Stimulated activated CD4-positive, alpha-beta T cell treated with anti-CD3 and anti-CD28 coated beads, Interleukin-12 subunit alpha, Interleukin-12 subunit beta, amount 100 ng/mL, for 4 hours (primary cell): ENCODE measurements around the gene ARID3B.
"Not testable (repeated sequence)": the region's sequence is repeated elsewhere in the genome, so short reads cannot be mapped to it uniquely, and the experiment has no call there.

ENCODE experiments used
- DNase-seq: peaks from one replicate; pipeline ENCODE4 v3.0.0-alpha.2; 2020

ARID3B gene

GRCh38 chr15:74625693-74626092 lies 84.7 kb downstream of the ARID3B start:
- DNase-seq: no peak

DNA sequence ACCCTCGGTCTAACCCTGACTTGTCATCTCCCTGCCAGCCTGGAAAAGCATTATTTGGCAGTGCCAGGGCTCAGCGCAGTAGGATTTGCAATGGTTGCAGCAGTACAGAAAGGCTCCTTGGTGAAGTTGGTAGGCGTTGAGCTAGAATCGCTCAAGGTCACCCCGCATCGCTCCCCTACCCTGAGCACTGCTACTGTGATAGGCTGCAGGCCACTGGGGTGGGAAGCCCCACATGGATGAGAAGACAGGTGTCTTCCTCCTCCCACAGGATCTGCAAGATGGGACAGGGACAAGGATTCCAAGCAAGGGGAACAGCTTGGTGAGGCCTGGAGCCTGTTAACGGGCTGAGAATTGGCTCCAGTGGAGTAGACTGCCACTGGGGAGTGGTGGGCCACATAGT lies 85.3 kb downstream of the ARID3B start:
- DNase-seq: no peak

DNA sequence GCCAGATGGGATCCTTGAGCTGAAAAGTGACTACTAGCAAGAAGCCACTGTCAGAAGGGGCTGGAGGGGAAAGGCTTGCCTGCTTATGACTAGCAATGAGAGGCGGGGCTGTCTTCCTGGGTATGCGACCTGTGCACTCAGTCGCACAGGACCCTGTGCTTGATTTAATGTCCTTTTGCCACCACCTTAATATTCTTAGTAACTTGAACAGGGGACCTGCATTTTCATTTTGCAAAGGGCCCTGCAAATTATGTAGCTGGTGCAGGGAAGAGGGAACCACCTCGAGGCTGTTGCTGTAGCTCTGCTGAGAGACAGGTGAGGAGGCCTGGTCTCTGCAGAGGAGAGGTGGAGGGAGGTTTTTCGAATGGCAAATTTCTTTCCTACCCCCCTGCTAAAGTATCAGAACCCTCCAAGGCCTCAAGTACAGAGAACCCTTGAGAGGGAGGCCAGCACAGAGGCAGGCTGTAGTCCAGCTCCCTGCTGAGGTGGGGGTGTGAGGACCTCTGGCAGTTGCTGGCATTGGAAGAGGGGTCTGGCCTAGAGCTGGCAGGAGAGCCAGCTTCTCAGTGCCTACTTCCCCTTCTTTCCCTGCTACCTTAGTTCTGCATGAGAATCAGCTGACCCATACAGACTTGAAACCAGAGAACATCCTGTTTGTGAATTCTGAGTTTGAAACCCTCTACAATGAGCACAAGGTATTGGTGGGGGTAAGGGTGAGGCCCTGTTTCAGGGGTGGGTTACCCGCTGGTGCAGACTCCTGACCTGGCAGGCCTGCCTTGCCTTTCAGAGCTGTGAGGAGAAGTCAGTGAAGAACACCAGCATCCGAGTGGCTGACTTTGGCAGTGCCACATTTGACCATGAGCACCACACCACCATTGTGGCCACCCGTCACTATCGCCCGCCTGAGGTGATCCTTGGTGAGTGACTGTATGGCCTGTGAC lies 86.0 kb downstream of the ARID3B start:
- DNase-seq: no peak

- DNase-seq: no peak
Measured at GRCh38 chr15:74627766-74628165, 86.7 kb downstream of the ARID3B start.

DNA sequence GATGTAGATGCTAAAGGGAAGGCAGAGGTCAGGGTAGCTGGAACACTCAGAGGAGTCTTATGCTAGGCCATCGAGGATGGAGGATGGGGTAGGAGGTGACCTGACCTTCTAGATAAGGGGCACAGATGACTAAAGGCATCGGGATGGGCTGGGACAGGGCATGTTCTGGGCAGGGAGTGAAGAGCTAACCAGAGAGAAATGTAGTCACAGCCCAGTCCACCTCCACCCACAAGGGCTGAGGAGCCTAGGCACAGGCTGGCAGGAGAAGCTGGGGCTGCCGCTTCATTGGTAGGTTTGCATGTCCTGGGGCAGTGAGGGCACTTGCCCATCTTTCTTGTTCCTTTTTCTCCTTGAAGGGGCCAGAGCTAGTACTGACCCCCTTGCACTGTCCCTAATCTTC lies 87.2 kb downstream of the ARID3B start:
- no peak for DNase-seq

- no peak for DNase-seq
Measured at GRCh38 chr15:74628949-74629348, 87.9 kb downstream of the ARID3B start.

DNA sequence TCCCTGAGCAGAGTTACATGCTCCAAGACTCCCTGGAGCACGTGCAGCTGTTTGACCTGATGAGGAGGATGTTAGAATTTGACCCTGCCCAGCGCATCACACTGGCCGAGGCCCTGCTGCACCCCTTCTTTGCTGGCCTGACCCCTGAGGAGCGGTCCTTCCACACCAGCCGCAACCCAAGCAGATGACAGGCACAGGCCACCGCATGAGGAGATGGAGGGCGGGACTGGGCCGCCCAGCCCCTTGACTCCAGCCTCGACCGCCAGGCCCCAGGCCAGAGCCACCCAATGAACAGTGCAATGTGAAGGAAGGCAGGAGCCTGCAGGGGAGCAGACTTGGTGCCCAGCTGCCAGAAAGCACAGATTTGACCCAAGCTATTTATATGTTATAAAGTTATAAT lies 88.7 kb downstream of the ARID3B start:
- DNase-seq: not testable (repeated sequence)

- no peak for DNase-seq
Measured at GRCh38 chr15:74630284-74631086, 89.5 kb downstream of the ARID3B start.

GRCh38 chr15:74631087-74631385 lies 90.0 kb downstream of the ARID3B start:
- DNase-seq: no peak

DNA sequence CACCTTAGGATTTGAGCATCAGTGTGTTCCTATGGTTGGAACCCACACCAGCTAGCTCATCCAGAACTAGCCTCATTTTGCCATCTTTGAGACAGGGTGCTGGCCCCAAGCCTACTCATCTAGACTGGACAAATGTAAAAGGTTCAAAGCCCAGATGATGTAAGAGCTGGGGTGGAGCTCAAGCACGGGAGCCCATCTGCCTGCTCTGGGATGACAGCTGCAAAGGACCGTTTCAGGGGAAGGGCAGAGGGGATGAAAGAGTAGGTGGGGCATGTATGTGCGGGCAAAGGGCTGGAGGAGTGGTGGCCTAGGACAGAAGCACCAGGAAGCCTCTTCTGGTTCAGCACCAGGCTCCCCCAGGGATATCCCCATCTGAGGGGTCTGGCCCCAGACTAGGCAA lies 90.4 kb downstream of the ARID3B start:
- DNase-seq: no peak

GRCh38 chr15:74631935-74632560 lies 91.0 kb downstream of the ARID3B start:
- DNase-seq: peak; percentile 65

DNA sequence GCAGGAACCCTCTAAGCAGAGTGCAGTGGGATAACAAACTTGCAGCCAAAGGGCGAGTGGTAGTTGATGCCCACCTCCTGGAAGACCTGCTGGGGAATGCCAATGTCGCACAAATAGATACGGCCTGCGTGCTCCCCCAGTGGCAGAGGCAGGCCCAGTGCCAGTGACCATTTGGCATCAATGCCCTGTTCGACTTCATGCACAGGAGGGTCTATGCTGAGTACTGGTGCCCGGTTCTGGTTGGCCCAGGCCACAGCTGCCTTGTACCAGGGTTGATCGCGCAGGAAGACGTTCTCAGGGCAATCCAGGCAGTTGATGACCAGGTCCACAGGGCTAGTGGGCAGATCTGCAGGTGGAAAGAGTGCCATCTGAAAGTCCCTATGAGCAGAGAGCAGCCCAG lies 91.6 kb downstream of the ARID3B start:
- DNase-seq: no peak

DNA sequence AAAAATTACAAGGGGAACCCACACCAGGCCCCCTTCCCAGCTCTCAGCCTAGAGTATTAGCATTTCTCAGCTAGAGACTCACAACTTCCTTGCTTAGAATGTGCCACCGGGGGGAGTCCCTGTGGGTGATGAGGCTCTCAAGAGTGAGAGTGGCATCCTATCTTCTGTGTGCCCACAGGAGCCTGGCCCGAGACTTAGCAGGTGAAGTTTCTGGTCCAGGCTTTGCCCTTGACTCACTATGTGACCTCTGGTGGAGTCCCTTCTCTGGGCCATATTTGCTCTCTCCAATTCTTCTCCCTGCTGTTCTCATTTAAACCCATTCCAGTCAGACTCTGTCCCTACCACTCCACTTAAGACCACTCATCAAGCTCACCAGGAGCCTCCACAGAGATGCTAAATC lies 92.8 kb downstream of the ARID3B start:
- DNase-seq: no peak

- peak; percentile 67 for DNase-seq
Measured at GRCh38 chr15:74635228-74635627, 94.2 kb downstream of the ARID3B start.

- DNase-seq: no peak
Measured at GRCh38 chr15:74636984-74637383, 96.0 kb downstream of the ARID3B start.

- DNase-seq: no peak
Measured at GRCh38 chr15:74641151-74641550, 100.1 kb downstream of the ARID3B start.

- no peak for DNase-seq
Measured at GRCh38 chr15:74642348-74642733, 101.3 kb downstream of the ARID3B start.

DNA sequence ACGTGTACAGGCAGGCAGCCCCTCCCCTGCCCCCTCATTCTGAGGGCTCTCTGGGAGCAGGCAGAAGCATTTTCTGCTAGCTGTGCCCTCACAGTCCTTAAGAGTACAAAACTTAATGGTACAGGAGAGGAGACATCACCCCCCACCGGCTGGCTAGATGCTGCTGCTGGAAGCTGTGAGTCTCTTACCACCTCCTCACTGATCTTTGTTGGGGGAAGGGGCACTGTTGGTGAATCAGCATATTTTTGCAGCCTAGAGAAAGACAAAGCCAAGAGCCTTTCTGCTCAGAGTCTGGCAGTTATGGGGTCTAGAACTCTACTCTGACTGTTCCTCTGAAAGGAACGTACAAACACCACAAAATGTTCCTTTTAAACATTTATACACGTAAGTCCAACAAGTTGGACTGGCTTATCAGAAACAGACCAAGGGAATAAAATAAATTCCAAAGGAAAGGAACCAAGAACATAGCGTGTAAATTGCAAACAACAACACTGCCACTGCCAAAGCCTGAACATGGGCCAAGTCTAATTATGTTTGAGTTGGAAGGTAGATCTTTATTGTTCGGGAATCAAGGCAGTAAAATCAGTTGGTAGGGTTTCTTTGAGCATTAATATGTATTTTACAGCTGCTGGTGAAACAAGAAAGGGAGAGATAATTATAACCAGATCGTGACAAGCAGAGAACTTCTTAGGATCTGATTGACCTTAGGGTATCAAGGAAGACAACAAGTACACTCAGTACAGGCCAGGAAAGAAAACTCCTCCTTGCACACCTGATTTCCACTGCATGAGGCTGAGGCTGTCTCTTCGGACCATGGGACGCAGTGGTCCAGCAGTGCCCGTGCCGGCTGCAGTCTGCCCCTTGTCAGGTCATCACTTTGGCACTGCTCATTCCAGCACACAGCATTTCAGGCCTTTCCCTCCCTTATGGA lies 102.0 kb downstream of the ARID3B start:
- no peak for DNase-seq

- no peak for DNase-seq
Measured at GRCh38 chr15:74643665-74644204, 102.7 kb downstream of the ARID3B start.

- no peak for DNase-seq
Measured at GRCh38 chr15:74646480-74646879, 105.5 kb downstream of the ARID3B start.
